ENCODE data around the gene OTOR.

The OTOR gene, protein sequence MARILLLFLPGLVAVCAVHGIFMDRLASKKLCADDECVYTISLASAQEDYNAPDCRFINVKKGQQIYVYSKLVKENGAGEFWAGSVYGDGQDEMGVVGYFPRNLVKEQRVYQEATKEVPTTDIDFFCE

DNA sequence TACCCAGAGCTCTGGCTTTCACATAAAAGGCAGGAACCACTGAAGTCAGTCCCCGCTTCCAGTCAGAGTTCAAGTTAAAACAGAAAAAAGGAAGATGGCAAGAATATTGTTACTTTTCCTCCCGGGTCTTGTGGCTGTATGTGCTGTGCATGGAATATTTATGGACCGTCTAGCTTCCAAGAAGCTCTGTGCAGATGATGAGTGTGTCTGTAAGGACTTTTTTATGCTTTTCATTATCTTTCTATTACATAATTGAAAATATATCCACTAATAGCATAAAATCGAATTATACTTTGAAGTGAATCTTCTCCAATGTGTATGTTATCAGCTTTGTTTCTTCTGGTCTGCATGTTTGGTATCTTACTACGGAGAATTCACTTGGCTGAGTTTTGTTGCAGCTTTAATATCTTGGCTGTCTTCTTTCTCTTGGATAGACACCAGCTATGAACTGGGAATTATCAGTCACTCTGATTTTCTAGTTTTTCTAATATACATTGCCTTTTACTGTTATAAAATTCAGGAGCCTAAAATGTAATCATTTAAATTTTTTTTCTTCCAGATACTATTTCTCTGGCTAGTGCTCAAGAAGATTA lies at the start of gene OTOR:
TSS of gene OTOR (plus strand) at position 51 of the 593 bp plus-strand sequence. CDS start at position 95, 44 bp downstream.
- TF ChIP-seq, protein P1, sequence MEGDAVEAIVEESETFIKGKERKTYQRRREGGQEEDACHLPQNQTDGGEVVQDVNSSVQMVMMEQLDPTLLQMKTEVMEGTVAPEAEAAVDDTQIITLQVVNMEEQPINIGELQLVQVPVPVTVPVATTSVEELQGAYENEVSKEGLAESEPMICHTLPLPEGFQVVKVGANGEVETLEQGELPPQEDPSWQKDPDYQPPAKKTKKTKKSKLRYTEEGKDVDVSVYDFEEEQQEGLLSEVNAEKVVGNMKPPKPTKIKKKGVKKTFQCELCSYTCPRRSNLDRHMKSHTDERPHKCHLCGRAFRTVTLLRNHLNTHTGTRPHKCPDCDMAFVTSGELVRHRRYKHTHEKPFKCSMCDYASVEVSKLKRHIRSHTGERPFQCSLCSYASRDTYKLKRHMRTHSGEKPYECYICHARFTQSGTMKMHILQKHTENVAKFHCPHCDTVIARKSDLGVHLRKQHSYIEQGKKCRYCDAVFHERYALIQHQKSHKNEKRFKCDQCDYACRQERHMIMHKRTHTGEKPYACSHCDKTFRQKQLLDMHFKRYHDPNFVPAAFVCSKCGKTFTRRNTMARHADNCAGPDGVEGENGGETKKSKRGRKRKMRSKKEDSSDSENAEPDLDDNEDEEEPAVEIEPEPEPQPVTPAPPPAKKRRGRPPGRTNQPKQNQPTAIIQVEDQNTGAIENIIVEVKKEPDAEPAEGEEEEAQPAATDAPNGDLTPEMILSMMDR (IDR thresholded peaks at IDR 0.05; ENCODE audit: low read depth, low read length, missing control alignments) = no peak
- in situ Hi-C loops (cut with HindIII; ENCODE audit: low sequenced_read_pairs) = no loop called here

DNA sequence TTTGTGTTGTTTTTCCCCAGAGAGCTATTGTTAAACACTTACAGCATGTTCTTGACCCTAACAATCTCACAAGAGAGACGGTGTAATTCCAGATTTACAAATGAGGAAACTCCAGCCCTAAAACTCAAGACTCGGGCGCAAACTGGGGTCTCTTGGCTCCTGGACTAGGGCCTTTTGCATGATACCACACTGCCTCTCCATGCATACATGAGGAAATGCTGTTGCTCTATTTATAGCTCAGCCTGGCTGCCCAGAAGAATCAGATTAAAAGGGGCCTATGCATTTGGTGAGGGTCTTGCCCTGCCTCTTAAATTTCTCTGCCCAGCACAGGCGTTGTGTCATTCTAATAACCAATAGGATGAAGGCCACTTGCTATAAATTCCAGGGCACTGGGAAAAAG lies 48.9 kb upstream of the OTOR start:
- DNase-seq (ENCODE audit: low read depth) = no peak
- TF ChIP-seq, protein P1 (IDR thresholded peaks at IDR 0.05; ENCODE audit: low read depth, low read length, missing control alignments) = no peak
- in situ Hi-C loops (cut with HindIII; ENCODE audit: low sequenced_read_pairs) = no loop called here
- no peak overlapping the region for H3K4me3 ChIP-seq (ENCODE audit: low read depth, low read length)

More for the DNA sequence above, at the start of gene OTOR:
- DNase-seq (ENCODE audit: low read depth) = no peak
- no peak within 1 kb of the TSS for H3K4me3 ChIP-seq (ENCODE audit: low read depth, low read length)

DNA sequence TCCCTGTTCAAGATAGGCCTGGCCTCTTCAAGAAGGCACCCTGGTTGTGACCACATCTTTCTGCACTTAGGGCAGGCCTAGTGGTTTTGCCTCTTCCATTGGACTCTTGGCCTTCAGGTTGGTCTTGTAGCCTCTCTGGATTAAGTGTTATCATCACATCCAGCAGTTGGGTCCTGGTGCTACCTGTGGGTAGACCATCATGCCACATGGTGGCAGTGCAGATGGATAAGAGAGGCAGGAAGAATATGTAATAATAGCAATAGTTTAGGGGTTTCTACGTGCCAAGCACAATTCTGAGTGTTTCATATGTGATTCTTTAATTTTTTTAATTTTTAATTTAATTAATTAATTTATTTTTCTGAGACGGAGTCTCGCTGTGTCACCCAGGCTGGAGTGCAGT lies 46.9 kb upstream of the OTOR start:
- DNase-seq (ENCODE audit: low read depth) = no peak
- TF ChIP-seq, protein P1 (IDR thresholded peaks at IDR 0.05; ENCODE audit: low read depth, low read length, missing control alignments) = no peak
- in situ Hi-C loops (cut with HindIII; ENCODE audit: low sequenced_read_pairs) = no loop called here
- no peak overlapping the region for H3K4me3 ChIP-seq (ENCODE audit: low read depth, low read length)

DNA sequence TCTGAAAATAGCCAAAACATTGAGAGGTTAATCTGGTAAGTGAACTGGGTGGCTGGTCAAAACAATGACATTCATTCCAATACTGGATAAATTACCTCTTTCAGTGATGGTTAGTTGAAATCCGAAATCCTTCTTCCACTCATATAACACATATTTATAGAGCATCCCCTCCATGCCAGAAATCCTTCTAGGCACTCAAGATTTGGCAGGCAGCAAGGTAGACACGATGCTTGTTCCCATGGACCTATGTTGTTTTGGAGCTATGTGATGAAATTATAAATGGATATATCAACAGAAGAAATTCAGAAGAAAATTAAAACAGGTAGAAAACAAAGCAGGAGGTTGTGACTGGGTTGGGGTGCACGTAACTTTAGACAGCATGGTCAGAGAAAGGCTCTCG lies 44.6 kb upstream of the OTOR start:
- in situ Hi-C loops (cut with HindIII; ENCODE audit: low sequenced_read_pairs) = no loop called here
- TF ChIP-seq, protein P1 (IDR thresholded peaks at IDR 0.05; ENCODE audit: low read depth, low read length, missing control alignments) = no peak
- no peak for DNase-seq (ENCODE audit: low read depth)
- H3K4me3 ChIP-seq (ENCODE audit: low read depth, low read length) = no peak overlapping the region

DNA sequence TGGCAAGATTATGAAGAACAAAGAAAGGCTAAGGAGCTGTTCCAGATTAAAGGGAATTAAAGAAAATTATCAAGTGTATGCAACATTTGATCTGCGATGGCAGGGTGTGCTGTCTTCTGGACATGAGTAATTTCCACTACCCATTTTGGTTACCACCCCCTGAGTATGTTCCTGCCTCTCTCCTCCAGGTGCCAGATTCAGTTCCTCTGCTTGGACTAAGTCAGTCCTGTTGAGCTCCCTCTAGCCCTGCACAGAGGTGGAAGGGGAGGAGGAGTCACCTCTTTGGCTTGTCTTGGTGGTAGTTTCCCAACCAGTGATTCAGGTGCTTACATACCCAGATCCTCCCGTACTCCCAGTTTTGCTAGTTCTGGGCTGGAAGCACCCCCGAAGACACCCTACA lies 40.5 kb upstream of the OTOR start:
- no peak for DNase-seq (ENCODE audit: low read depth)
- TF ChIP-seq, protein P1 (IDR thresholded peaks at IDR 0.05; ENCODE audit: low read depth, low read length, missing control alignments) = no peak
- in situ Hi-C loops (cut with HindIII; ENCODE audit: low sequenced_read_pairs) = no loop called here
- no peak overlapping the region for H3K4me3 ChIP-seq (ENCODE audit: low read depth, low read length)

DNA sequence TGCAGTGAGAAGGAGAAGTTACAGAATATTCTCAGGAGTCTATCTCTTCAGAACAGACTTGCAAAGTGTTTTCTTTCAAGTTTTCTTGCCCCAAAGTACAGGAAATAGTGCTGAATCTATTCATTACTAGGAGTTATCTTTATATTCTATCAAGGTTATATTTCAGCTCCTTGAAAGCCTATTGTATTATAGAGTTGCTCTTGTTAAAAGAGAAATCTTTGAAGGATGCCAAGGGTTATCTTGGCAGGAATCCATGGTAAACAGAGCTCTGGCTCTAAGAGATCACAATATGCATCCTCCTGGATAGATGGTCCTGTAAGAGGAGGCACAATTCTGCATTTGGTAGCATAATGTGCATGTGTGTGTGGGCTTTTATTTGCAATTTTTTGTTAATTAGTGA lies 39.6 kb upstream of the OTOR start:
- TF ChIP-seq, protein P1 (IDR thresholded peaks at IDR 0.05; ENCODE audit: low read depth, low read length, missing control alignments) = no peak
- no peak for DNase-seq (ENCODE audit: low read depth)
- in situ Hi-C loops (cut with HindIII; ENCODE audit: low sequenced_read_pairs) = no loop called here
- no peak overlapping the region for H3K4me3 ChIP-seq (ENCODE audit: low read depth, low read length)

Data from astrocyte of the cerebellum (primary cell).